GM13976 (cell line): Measurements from ENCODE around the gene CASP14.

Source experiments
- DNase-seq: peaks from one replicate; pipeline ENCODE4 v3.0.0; 2012; ENCODE audit warnings: low spot score
- in situ Hi-C: fragments of 300-500 bp; cut with MboI; formaldehyde crosslinking; loops from one replicate; pipeline ENCODE4 v1.12.0; 2022; ENCODE audit warnings: low sequenced_read_pairs, mixed read lengths, inconsistent platforms; ENCODE audit not compliant: unreplicated experiment
- TF ChIP-seq, protein P1 (sequence below): IDR thresholded peaks from 2 replicates; pipeline ENCODE4 v1.5.1; 2012; ENCODE audit warnings: borderline replicate concordance, mild to moderate bottlenecking; ENCODE audit not compliant: insufficient read depth; ENCODE audit errors: extremely low read depth, missing control alignments, control extremely low read depth

CASP14 gene

GRCh38 chr19:15101479-15102082 lies 52.3 kb downstream of the CASP14 start:
- peak; percentile 54 for DNase-seq
- in situ Hi-C loops: loop anchor here (25.0 kb wide), 1 partner anchor 539 kb away; the partner anchor contains the start of gene NDUFB7
- TF ChIP-seq, protein P1, sequence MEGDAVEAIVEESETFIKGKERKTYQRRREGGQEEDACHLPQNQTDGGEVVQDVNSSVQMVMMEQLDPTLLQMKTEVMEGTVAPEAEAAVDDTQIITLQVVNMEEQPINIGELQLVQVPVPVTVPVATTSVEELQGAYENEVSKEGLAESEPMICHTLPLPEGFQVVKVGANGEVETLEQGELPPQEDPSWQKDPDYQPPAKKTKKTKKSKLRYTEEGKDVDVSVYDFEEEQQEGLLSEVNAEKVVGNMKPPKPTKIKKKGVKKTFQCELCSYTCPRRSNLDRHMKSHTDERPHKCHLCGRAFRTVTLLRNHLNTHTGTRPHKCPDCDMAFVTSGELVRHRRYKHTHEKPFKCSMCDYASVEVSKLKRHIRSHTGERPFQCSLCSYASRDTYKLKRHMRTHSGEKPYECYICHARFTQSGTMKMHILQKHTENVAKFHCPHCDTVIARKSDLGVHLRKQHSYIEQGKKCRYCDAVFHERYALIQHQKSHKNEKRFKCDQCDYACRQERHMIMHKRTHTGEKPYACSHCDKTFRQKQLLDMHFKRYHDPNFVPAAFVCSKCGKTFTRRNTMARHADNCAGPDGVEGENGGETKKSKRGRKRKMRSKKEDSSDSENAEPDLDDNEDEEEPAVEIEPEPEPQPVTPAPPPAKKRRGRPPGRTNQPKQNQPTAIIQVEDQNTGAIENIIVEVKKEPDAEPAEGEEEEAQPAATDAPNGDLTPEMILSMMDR: peak; percentile 48

GRCh38 chr19:15104003-15104402 lies 54.7 kb downstream of the CASP14 start:
- TF ChIP-seq, protein P1: no peak
- in situ Hi-C loops: loop anchor here (25.0 kb wide), 1 partner anchor 542 kb away; the partner anchor contains the start of gene NDUFB7
- DNase-seq: no peak

GRCh38 chr19:15104411-15104810 lies 55.1 kb downstream of the CASP14 start:
- in situ Hi-C loops: loop anchor here (25.0 kb wide), 1 partner anchor 542 kb away; the partner anchor contains the start of gene NDUFB7
- TF ChIP-seq, protein P1: no peak
- DNase-seq: no peak

GRCh38 chr19:15105044-15105443 lies 55.8 kb downstream of the CASP14 start:
- DNase-seq: no peak
- TF ChIP-seq, protein P1: no peak
- in situ Hi-C loops: loop anchor here (25.0 kb wide), 1 partner anchor 543 kb away; the partner anchor contains the start of gene NDUFB7

DNA sequence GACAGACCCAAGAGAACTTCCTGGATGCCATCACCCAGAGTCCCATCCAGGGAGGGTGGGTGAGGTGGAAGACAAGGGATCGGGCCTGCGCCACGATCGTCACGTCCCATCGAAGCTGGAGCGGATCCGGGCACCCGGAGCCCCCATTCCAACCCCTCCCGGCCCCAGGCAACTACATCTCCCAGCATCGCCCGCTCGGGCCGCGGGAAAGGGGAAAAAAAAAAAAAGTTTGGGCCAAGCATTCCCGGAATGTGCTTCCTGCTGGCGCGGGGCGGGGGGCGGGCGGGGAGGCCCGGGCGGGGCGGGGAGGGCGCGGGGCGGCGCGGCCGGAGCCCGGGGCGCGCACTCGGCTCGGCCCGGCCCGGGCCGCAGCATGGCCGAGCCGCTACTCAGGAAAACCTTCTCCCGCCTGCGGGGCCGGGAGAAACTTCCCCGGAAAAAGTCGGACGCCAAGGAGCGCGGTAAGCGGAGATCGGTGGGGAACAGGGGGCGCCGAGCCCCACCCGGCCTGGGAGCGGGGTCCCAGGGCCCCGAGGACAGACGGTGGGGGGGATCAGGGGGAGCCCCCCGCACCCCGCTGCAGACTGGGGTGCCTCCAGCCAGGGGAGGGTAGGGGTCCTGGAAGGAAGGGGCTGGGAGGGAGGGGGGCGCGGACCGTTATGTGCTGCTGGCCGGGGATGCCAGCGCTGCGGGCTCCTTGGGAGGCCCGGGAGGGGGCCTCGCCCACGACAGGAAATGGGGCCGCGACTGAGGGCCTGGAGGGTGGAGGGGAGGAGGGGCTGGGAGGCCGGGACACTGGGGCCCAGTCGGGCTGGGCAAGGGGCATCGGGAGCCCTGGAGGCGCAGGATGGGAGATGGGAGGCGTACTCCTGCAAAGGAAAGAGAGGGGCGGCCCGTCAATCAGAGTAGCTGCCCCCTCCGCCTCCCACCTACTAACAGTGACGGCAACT lies 58.1 kb downstream of the CASP14 start, which contains the start of gene SYDE1:
Gene SYDE1 (plus strand): TSS at position 341 of the 950 bp plus-strand sequence. CDS start 33 bp downstream, at position 374.
- DNase-seq: peak; percentile 48
- TF ChIP-seq, protein P1: no peak
- in situ Hi-C loops: loop anchor here (25.0 kb wide), 1 partner anchor 545 kb away; the partner anchor contains the start of gene NDUFB7
